ENCODE data around the gene CHID1.

The CHID1 gene

DNA sequence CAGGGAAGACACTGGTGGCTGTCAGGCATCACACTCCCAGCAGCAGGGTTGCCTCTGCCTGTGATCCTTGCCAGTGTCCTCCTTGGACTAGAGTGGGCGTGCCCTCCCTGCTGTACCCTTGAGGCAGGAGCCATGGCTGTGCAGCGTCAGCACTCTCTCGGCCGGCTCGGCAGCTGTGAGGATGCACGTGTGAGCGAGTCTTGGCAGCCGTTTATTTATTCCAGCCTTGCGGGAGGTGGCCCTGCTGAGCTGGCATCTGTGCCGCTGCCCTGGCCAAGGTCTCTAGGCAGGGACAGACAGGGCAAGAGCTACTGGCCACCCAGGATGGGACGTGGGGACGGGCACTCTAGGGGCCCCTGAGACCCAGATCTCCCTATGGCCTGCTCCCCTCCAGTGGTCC, 34.1 kb downstream of the CHID1 start:
- TF ChIP-seq, protein P1, sequence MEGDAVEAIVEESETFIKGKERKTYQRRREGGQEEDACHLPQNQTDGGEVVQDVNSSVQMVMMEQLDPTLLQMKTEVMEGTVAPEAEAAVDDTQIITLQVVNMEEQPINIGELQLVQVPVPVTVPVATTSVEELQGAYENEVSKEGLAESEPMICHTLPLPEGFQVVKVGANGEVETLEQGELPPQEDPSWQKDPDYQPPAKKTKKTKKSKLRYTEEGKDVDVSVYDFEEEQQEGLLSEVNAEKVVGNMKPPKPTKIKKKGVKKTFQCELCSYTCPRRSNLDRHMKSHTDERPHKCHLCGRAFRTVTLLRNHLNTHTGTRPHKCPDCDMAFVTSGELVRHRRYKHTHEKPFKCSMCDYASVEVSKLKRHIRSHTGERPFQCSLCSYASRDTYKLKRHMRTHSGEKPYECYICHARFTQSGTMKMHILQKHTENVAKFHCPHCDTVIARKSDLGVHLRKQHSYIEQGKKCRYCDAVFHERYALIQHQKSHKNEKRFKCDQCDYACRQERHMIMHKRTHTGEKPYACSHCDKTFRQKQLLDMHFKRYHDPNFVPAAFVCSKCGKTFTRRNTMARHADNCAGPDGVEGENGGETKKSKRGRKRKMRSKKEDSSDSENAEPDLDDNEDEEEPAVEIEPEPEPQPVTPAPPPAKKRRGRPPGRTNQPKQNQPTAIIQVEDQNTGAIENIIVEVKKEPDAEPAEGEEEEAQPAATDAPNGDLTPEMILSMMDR (IDR thresholded peaks at IDR 0.05), result no peak
- Histone ChIP-seq H3K27ac (no peak overlapping the region), H3K4me3 (no peak overlapping the region)
- no peak for DNase-seq (ENCODE audit: low spot score)

DNA sequence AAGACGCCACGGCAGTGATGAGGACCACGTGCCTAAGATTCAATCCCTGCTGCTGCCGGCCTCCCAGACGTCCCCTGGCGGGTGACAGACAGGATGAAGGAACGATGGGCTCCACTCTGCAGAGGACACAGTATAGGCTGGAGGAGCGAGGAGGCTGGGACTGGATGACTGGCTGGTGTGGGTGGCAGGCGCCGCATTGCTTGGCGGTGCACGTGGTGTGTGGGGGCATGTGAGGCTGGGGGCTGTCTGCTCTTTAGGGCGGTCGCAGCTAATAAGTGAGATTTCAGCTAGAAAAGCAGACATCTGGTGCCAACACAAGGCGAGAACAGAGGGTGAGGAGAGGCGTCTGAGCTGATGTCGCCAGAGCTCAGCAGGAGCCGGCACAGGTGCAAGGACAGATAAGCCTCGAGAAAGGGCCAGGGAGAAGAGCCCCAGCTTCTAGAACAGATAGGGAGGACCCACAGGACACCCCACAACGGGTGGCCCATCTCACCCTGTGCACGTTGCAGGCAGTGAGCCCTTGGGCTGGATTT, 34.8 kb downstream of the CHID1 start:
- Histone ChIP-seq H3K27ac (no peak overlapping the region), H3K4me3 (no peak overlapping the region)
- TF ChIP-seq, protein P1 (IDR thresholded peaks at IDR 0.05), result no peak
- DNase-seq (ENCODE audit: low spot score), result no peak

DNA sequence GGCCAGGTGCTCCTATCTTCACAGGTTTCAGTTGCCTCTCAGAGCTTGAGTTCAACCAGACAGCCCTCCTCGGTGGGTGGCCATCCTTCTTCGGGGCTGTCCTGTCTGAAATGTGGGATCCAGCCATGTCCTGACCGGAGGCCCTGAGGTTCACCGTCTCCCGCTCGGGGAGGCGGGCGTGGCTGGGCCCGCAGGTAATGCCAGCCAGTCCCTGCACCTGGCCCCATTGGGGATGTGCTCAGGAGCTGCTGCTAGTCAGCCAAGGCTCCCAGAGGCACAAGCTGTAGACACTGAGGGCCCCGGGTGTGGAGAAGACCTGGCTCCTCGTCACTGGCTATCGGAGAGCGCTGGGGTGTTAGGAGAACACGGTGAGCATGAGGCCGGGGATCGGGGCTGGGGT, 35.4 kb downstream of the CHID1 start:
- no peak for DNase-seq (ENCODE audit: low spot score)
- TF ChIP-seq, protein P1 (IDR thresholded peaks at IDR 0.05), result no peak
- no peak overlapping the region for H3K4me3 ChIP-seq
- H3K27ac ChIP-seq, result no peak overlapping the region

DNA sequence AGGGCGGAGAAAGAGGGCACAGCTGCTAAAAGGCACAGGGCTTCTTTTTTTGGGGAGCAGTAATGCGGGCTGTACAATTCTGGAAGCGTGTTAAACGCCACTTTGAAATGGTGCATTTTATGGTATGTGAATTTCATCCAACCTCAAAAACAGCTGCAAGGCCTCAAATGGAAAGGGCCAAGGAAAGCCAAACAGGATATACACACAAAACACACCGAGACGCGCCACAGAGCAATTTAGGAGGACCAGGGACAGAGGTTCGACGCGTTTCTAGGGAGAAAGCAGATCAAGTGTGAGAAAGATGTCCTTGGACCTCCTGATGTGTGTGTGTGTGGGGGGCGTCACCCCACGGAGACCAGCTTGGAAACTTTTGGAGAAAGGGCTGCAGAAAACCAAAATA, 36.9 kb downstream of the CHID1 start:
- Histone ChIP-seq H3K4me3 (no peak overlapping the region), H3K27ac (no peak overlapping the region)
- no peak for DNase-seq (ENCODE audit: low spot score)
- TF ChIP-seq, protein P1 (IDR thresholded peaks at IDR 0.05), result no peak

DNA sequence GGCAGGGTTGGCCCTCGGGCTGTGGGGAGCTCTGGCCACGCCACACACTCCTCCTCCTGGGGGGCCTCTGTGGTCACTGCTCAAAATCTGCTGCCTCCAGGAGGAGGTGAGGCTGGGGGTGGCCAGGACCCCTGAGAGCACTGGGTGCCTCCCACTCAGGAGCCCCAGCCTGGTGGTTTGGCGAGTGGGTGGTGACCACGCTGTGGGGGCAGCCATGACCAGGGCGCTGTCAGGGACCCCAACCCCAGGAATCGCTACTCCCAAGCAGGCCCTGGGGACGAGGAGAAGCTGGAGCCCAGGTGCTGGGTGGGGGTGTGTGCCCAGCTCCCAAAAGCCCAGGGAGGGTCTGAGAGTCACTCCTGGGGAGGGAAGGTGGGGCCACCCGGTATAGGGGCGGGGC, 37.8 kb downstream of the CHID1 start:
- Histone ChIP-seq H3K27ac (no peak overlapping the region), H3K4me3 (no peak overlapping the region)
- DNase-seq (ENCODE audit: low spot score), result no peak
- TF ChIP-seq, protein P1 (IDR thresholded peaks at IDR 0.05), result no peak

DNA sequence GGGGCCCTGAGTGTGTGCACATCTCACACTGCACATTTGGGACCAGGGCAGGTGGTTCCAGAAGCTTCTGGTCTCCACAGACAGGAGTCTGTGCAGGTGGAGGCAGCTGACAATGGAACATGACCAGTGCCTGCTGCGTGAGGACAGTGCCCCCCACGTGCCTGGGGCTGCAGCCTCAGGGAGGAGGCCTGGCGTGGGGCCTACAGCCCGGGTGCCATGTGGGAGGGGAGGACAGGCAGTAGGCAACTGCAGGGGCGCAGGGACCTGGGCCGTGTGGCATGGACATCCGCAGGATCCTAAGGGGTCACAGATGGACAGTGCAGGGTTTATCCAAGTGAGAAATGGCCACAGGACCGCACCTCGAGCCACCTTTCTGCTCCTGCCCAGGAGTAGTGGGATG, 39.1 kb downstream of the CHID1 start:
- DNase-seq (ENCODE audit: low spot score), result no peak
- TF ChIP-seq, protein P1 (IDR thresholded peaks at IDR 0.05), result no peak
- H3K27ac ChIP-seq, result no peak overlapping the region
- H3K4me3 ChIP-seq, result no peak overlapping the region

DNA sequence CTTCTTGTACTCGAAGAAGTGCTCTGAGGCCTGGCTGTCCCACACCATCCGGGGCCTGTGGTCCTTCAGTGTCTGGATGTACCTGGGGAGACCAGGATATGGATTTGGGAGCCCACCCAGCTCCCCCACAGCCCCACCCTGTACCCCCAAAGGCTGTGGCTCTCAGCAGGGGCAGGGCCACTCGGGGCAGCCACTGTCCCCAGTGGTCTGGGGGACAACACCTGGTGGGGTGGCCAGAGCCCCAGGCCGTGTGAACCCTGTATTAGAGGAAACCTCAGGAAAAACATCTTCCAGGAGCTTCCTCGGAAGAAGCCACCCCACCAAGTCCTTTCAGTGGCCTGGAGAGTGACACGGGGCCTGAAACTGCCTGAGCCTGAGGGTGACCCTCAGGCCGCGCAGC, 40.2 kb downstream of the CHID1 start:
- Histone ChIP-seq H3K4me3 (no peak overlapping the region), H3K27ac (no peak overlapping the region)
- TF ChIP-seq, protein P1 (IDR thresholded peaks at IDR 0.05), result no peak
- no peak for DNase-seq (ENCODE audit: low spot score)
